Measurements from ENCODE around the gene MATCAP1.

Gene MATCAP1

GRCh38 chr16:67183627-67184452, at the start of gene MATCAP1:
MATCAP1 (minus strand) TSS chr16:67183963; CDS start chr16:67180610, 3,353 bp downstream.
- peak; percentile 96 for DNase-seq

GRCh38 chr16:67230809-67231660, 47.3 kb upstream of the MATCAP1 start:
- no peak for DNase-seq

- no peak for DNase-seq
These were observed 46.4 kb upstream of the MATCAP1 start for GRCh38 chr16:67229906-67230808.

- no peak for DNase-seq
These were observed 45.1 kb upstream of the MATCAP1 start for GRCh38 chr16:67228905-67229304.

GRCh38 chr16:67228034-67228785, 44.4 kb upstream of the MATCAP1 start:
- DNase-seq: no peak

- no peak for DNase-seq
These were observed 43.8 kb upstream of the MATCAP1 start for GRCh38 chr16:67227567-67227921.

- peak; percentile 97 for DNase-seq
These were observed 43.2 kb upstream of the MATCAP1 start, which contains the start of gene TMEM208 for GRCh38 chr16:67226804-67227566. TMEM208 (plus strand) TSS chr16:67227130; CDS start chr16:67227219, 89 bp downstream.

- DNase-seq: no peak
These were observed 42.6 kb upstream of the MATCAP1 start for GRCh38 chr16:67226295-67226803.

GRCh38 chr16:67223992-67224391, 40.2 kb upstream of the MATCAP1 start:
- no peak for DNase-seq

GRCh38 chr16:67216612-67217490, 33.1 kb upstream of the MATCAP1 start:
- no peak for DNase-seq

GRCh38 chr16:67215706-67216105, 31.9 kb upstream of the MATCAP1 start:
- no peak for DNase-seq

- no peak for DNase-seq
These were observed 29.6 kb upstream of the MATCAP1 start for GRCh38 chr16:67213197-67214019.

- no peak for DNase-seq
These were observed 29.0 kb upstream of the MATCAP1 start for GRCh38 chr16:67212766-67213165.

- DNase-seq: no peak
These were observed 27.9 kb upstream of the MATCAP1 start for GRCh38 chr16:67211674-67212073.

GRCh38 chr16:67210069-67210937, 26.5 kb upstream of the MATCAP1 start:
- no peak for DNase-seq

GRCh38 chr16:67209565-67209964, 25.8 kb upstream of the MATCAP1 start:
- no peak for DNase-seq

- DNase-seq: no peak
These were observed 24.6 kb upstream of the MATCAP1 start for GRCh38 chr16:67208154-67208896.

All from DMS153 (cell line).